ENCODE data around the gene MRGPRG. TPM values are rescaled to one million over a fixed set of nuclear protein-coding genes. Genes with fewer than 3 reads are reported as not detected.

Gene MRGPRG
- total RNA-seq, 1 experiment from 2014 or later, result not detected

DNA sequence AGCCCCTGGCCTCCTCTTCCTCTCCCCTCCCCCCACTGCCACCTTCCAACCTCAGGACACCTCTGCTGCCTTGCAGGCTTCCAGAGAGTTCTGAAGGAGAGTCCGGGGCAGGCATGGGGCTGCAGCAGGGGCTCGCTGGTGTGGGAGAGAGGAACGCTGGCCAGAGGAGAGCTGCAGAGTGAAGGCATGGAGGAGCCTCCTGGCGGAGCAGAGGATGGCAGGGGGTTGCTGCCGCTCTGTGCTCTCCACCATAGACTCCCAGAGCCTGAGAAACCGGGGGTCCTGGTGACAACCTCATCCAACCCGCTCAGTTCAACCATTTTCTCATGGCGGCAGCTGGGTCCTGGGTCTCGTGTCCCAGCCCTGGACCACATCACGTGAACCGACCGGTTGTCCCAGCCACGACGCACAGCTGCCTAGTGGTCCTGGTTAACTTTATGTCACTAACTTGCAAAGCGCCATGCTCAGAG lies 17.5 kb downstream of the MRGPRG start:
- Histone ChIP-seq H3K4me1 (ENCODE audit: control insufficient read depth in 1 of 2, insufficient read depth in 2 of 2, low read length in 2 of 2) (no peaks in the 10 kb centered on the region), H3K79me2 (ENCODE audit: insufficient read depth, low read length) (no peaks in the 10 kb centered on the region), H3K9me2 (ENCODE audit: insufficient read depth) (no peaks in the 10 kb centered on the region), H3K27me3 (ENCODE audit: insufficient read depth, low read length) (peaks cover 22% of the 10 kb centered on the region; the same call in 1 of the 2 replicates), H3K9ac (ENCODE audit: low read length) (no peak overlapping the region), H3K9me3 (ENCODE audit: control insufficient read depth in 1 of 2, insufficient read depth in 1 of 2, low read depth in 1 of 2, low read length in 2 of 2) (no peaks in the 10 kb centered on the region), H3K4me3 (replicated peaks in 1 of 2; ENCODE audit: low read depth in 1 of 2, low read length in 2 of 2) (no peak overlapping the region), H3K27ac (ENCODE audit: low read depth, low read length) (no peak overlapping the region), H3K4me2 (ENCODE audit: low read length) (no peak overlapping the region), H2AFZ (ENCODE audit: low read depth, low read length, poor library complexity, severe bottlenecking) (no peak overlapping the region), H3K36me3 (ENCODE audit: control insufficient read depth in 1 of 2, insufficient read depth in 2 of 2, low read length in 2 of 2) (no peaks in the 10 kb centered on the region), H4K20me1 (ENCODE audit: insufficient read depth) (no peaks in the 10 kb centered on the region)
- ChIA-PET CTCF (no interaction called here), RAD21 (ENCODE audit: low non-redundant PET in 1 of 2, low total read pairs in 2 of 2, uncharacterized antibody in 2 of 2, unreplicated experiment in 2 of 2) (no interaction called here), POLR2A (no interaction called here)
- intact Hi-C loops (cut with micrococcal nuclease), result no loop called here
- no peak for TF ChIP-seq YY1 (IDR thresholded peaks at IDR 0.05; ENCODE audit: extremely low read depth, insufficient replicate concordance, low read depth, low read length)
- TF ChIP-seq POLR2A (IDR thresholded peaks at IDR 0.05; ENCODE audit: borderline replicate concordance, extremely low read depth, insufficient read depth, insufficient read length), result no peak
- no peak for TF ChIP-seq FOSL1 (IDR thresholded peaks at IDR 0.05; ENCODE audit: low read depth)
- TF ChIP-seq EGR1 (IDR thresholded peaks at IDR 0.05; ENCODE audit: low read depth), result no peak
- TF ChIP-seq CEBPB (IDR thresholded peaks at IDR 0.05; ENCODE audit: low read depth), result no peak
- TF ChIP-seq JUND (IDR thresholded peaks at IDR 0.05), result no peak
- no peak for TF ChIP-seq ZNF274 (IDR thresholded peaks at IDR 0.05; ENCODE audit: low read depth, low read length)
- TF ChIP-seq EZH2 (IDR thresholded peaks at IDR 0.05), result no peak
- DNase-seq (ENCODE audit: low read depth, low spot score) (no peak), ATAC-seq (no peak)
- no TSS peak for BruUV-seq (replicated peaks)

DNA sequence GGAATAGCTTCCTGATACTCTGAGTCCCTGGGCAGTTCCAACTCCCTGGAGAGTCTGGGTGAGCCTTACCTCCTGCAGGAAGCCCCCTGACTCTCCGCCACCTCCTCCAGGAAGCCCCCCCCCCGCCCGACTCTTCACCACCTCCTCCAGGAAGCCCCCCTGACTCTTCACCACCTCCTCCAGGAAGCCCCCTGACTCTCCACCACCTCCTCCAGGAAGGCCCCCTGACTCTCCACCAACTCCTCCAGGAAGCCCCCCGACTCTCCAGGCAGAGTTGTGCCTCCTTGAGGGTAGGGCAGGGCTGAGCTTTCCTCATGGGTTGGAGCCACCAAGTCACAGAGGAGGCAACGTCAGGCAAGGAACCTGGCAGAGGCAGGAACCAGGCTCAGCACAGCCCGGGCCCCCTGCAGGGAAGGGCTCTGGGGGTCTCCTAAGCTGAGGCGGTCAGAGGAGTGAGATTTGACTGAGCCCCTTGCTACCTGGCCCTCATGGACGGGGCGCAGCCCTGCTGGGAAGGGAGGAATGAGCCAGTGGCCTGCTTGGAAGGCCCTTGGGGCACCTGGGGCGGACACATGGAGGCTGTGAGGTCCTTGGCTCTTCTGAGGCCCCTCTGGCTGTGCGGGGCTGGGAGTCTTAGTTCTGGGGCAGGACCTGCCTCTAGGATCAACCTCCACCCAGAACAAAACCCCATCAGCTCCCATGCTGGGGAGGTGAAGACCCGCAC lies 18.1 kb downstream of the MRGPRG start:
- H3K27ac ChIP-seq (ENCODE audit: low read depth, low read length), result no peak overlapping the region
- no peaks in the 10 kb centered on the region for H3K4me1 ChIP-seq (ENCODE audit: control insufficient read depth in 1 of 2, insufficient read depth in 2 of 2, low read length in 2 of 2)
- H4K20me1 ChIP-seq (ENCODE audit: insufficient read depth), result no peaks in the 10 kb centered on the region
- intact Hi-C loops (cut with micrococcal nuclease), result no loop called here
- no peak for DNase-seq (ENCODE audit: low read depth, low spot score)
- ATAC-seq, result no peak
- no peaks in the 10 kb centered on the region for H3K36me3 ChIP-seq (ENCODE audit: control insufficient read depth in 1 of 2, insufficient read depth in 2 of 2, low read length in 2 of 2)
- no peak overlapping the region for H3K4me3 ChIP-seq (replicated peaks in 1 of 2; ENCODE audit: low read depth in 1 of 2, low read length in 2 of 2)
- no peaks in the 10 kb centered on the region for H3K79me2 ChIP-seq (ENCODE audit: insufficient read depth, low read length)
- peaks cover 22% of the 10 kb centered on the region; the same call in 1 of the 2 replicates for H3K27me3 ChIP-seq (ENCODE audit: insufficient read depth, low read length)
- H3K9ac ChIP-seq (ENCODE audit: low read length), result no peak overlapping the region
- ChIA-PET CTCF (no interaction called here), POLR2A (no interaction called here), RAD21 (ENCODE audit: low non-redundant PET in 1 of 2, low total read pairs in 2 of 2, uncharacterized antibody in 2 of 2, unreplicated experiment in 2 of 2) (no interaction called here)
- TF ChIP-seq SRF (IDR thresholded peaks at IDR 0.05; ENCODE audit: low read depth) (no peak), ELF1 (IDR thresholded peaks at IDR 0.05; ENCODE audit: borderline replicate concordance, low read depth) (no peak), EGR1 (IDR thresholded peaks at IDR 0.05; ENCODE audit: low read depth) (no peak), POLR2A (IDR thresholded peaks at IDR 0.05; ENCODE audit: borderline replicate concordance, extremely low read depth, insufficient read depth, insufficient read length) (no peak), ZFX (IDR thresholded peaks at IDR 0.05) (no peak), EZH2phosphoT487 (IDR thresholded peaks at IDR 0.05; ENCODE audit: borderline replicate concordance) (no peak), CEBPB (IDR thresholded peaks at IDR 0.05; ENCODE audit: low read depth) (no peak), FOSL1 (IDR thresholded peaks at IDR 0.05; ENCODE audit: low read depth) (no peak)
- TF ChIP-seq, protein P1, sequence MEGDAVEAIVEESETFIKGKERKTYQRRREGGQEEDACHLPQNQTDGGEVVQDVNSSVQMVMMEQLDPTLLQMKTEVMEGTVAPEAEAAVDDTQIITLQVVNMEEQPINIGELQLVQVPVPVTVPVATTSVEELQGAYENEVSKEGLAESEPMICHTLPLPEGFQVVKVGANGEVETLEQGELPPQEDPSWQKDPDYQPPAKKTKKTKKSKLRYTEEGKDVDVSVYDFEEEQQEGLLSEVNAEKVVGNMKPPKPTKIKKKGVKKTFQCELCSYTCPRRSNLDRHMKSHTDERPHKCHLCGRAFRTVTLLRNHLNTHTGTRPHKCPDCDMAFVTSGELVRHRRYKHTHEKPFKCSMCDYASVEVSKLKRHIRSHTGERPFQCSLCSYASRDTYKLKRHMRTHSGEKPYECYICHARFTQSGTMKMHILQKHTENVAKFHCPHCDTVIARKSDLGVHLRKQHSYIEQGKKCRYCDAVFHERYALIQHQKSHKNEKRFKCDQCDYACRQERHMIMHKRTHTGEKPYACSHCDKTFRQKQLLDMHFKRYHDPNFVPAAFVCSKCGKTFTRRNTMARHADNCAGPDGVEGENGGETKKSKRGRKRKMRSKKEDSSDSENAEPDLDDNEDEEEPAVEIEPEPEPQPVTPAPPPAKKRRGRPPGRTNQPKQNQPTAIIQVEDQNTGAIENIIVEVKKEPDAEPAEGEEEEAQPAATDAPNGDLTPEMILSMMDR (IDR thresholded peaks at IDR 0.05 in 2 of 3, conservative IDR thresholded peaks at IDR 0.05 in 1 of 3; ENCODE audit: borderline replicate concordance in 1 of 3, insufficient read depth in 1 of 3, low read depth in 2 of 3, low read length in 2 of 3), result no peak
- TF ChIP-seq, protein P2, sequence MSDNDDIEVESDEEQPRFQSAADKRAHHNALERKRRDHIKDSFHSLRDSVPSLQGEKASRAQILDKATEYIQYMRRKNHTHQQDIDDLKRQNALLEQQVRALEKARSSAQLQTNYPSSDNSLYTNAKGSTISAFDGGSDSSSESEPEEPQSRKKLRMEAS (IDR thresholded peaks at IDR 0.05), result no peak
- TF ChIP-seq, protein P3, sequence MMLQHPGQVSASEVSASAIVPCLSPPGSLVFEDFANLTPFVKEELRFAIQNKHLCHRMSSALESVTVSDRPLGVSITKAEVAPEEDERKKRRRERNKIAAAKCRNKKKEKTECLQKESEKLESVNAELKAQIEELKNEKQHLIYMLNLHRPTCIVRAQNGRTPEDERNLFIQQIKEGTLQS (IDR thresholded peaks at IDR 0.05), result no peak
- no TSS peak for BruUV-seq (replicated peaks)
- no peaks in the 10 kb centered on the region for H3K9me3 ChIP-seq (ENCODE audit: control insufficient read depth in 1 of 2, insufficient read depth in 1 of 2, low read depth in 1 of 2, low read length in 2 of 2)
- H3K4me2 ChIP-seq (ENCODE audit: low read length), result no peak overlapping the region
- no peak overlapping the region for H2AFZ ChIP-seq (ENCODE audit: low read depth, low read length, poor library complexity, severe bottlenecking)
- no peaks in the 10 kb centered on the region for H3K9me2 ChIP-seq (ENCODE audit: insufficient read depth)

All from HCT116 (cell line).